HCT116 (cell line): ENCODE results near the gene CYB5A. TPM values are rescaled to one million over a fixed set of nuclear protein-coding genes. Genes with fewer than 3 reads are reported as not detected.

Source experiments
- ATAC-seq: fragments of 200-7000 bp; cut with Tn5 transposase; 2 replicates; pipeline ENCODE4 v1.9.1; 2020; ENCODE audit warnings: mild to moderate bottlenecking, moderate library complexity
- BruUV-seq: library from RNA; stranded (reverse); fragments of 400-500 nt; replicated peaks from 2 replicates; lab custom pipeline; 2021; lab: Mats Ljungman, UMichigan
- CTCF ChIA-PET: fragments of 300-600 bp; sonication (Branson Sonifier 250); formaldehyde crosslinking; loops from one replicate; lab custom pipeline; 2021; ENCODE audit warnings: antibody characterized with exemption; lab: Charles Lee
- POLR2A ChIA-PET: fragments of 300-600, 350-600 bp; sonication (Branson Sonifier 250); formaldehyde crosslinking; loops from one replicate; lab custom pipeline; 2021; ENCODE audit warnings: antibody characterized with exemption; lab: Charles Lee
- RAD21 ChIA-PET, 2 experiments: fragments of 300-600 bp; sonication (Branson Sonifier 250); formaldehyde crosslinking; loops; one replicate each; lab custom pipeline; 2023; ENCODE audit warnings: low total read pairs in 2 of 2; ENCODE audit not compliant: uncharacterized antibody in 2 of 2, unreplicated experiment in 2 of 2, low non-redundant PET in 1 of 2; lab: Charles Lee
- DNase-seq: peaks from one replicate; pipeline ENCODE4 v3.0.0-alpha.2; 2010; ENCODE audit warnings: low read depth, low spot score
- H2AFZ ChIP-seq: fragments of 200-600 bp; shearing (Covaris generic), sonication (generic); 2 replicates; pipeline ENCODE4 v1.6.1; 2017; ENCODE audit warnings: low read depth, mixed run types, mixed read lengths, antibody characterized with exemption, low read length; ENCODE audit not compliant: poor library complexity, severe bottlenecking
- H3K27ac ChIP-seq: 2 replicates; pipeline ENCODE4 v1.5.1; 2012; ENCODE audit warnings: low read depth, low read length
- H3K27me3 ChIP-seq: fragments of 200-600 bp; sonication (generic); 2 replicates; pipeline ENCODE4 v1.6.1; 2016; ENCODE audit warnings: mixed run types, low read length, mixed read lengths; ENCODE audit not compliant: insufficient read depth
- H3K36me3 ChIP-seq, 2 experiments: fragments of 200-500 bp in 1 of 2; fragments of 200-600 bp in 1 of 2; sonication (Bioruptor generic) in 1 of 2; sonication (generic) in 1 of 2; 2 replicates each; pipeline versions ENCODE4 v1.5.1 to v1.6.1; 2014 to 2016; ENCODE audit warnings: low read length in 2 of 2, inconsistent platforms in 1 of 2, mixed read lengths in 1 of 2, mixed run types in 1 of 2; ENCODE audit not compliant: insufficient read depth in 2 of 2, control insufficient read depth in 1 of 2
- H3K4me1 ChIP-seq, 2 experiments: fragments of 200-600 bp in 1 of 2; sonication (generic) in 1 of 2; 2 replicates each; pipeline versions ENCODE4 v1.5.1 to v1.6.1; 2012 to 2017; ENCODE audit warnings: low read length in 2 of 2, inconsistent platforms in 1 of 2, mild to moderate bottlenecking in 1 of 2, mixed read lengths in 1 of 2, mixed run types in 1 of 2, moderate library complexity in 1 of 2; ENCODE audit not compliant: insufficient read depth in 2 of 2, control insufficient read depth in 1 of 2
- H3K4me2 ChIP-seq: fragments of 200-600 bp; sonication (generic); 2 replicates; pipeline ENCODE4 v1.6.1; 2017; ENCODE audit warnings: mixed run types, low read length, mixed read lengths
- H3K4me3 ChIP-seq, 2 experiments: fragments of 200-600 bp in 1 of 2; sonication (generic) in 1 of 2; replicated peaks in 1 of 2; 2 replicates each; pipeline ENCODE4 v1.5.1; 2011 to 2016; ENCODE audit warnings: low read length in 2 of 2, control low read depth in 1 of 2, low read depth in 1 of 2, mild to moderate bottlenecking in 1 of 2, mixed read lengths in 1 of 2, mixed run types in 1 of 2
- H3K79me2 ChIP-seq: fragments of 200-600 bp; sonication (generic); 2 replicates; pipeline ENCODE4 v1.6.1; 2017; ENCODE audit warnings: mild to moderate bottlenecking, mixed run types, low read length, moderate library complexity, mixed read lengths; ENCODE audit not compliant: insufficient read depth
- H3K9ac ChIP-seq: fragments of 200-600 bp; sonication (generic); 2 replicates; pipeline ENCODE4 v1.6.1; 2016; ENCODE audit warnings: low read length, mixed read lengths
- H3K9me2 ChIP-seq: fragments of 200-600 bp; sonication (generic), shearing (Covaris generic); 2 replicates; pipeline ENCODE4 v1.6.1; 2017; ENCODE audit warnings: mixed run types, mild to moderate bottlenecking, moderate library complexity; ENCODE audit not compliant: insufficient read depth
- H3K9me3 ChIP-seq, 2 experiments: fragments of 200-500 bp in 1 of 2; fragments of 200-600 bp in 1 of 2; sonication (Bioruptor generic) in 1 of 2; sonication (generic) in 1 of 2; 2 replicates each; pipeline ENCODE4 v1.6.1; 2014 to 2017; ENCODE audit warnings: low read length in 2 of 2, mixed read lengths in 2 of 2, inconsistent platforms in 1 of 2, low read depth in 1 of 2, mild to moderate bottlenecking in 1 of 2, mixed run types in 1 of 2, moderate library complexity in 1 of 2; ENCODE audit not compliant: control insufficient read depth in 1 of 2, insufficient read depth in 1 of 2
- H4K20me1 ChIP-seq: fragments of 200-600 bp; sonication (generic), shearing (Covaris generic); 2 replicates; pipeline ENCODE4 v1.6.1; 2017; ENCODE audit warnings: mixed run types, mild to moderate bottlenecking, moderate library complexity; ENCODE audit not compliant: insufficient read depth
- ATF3 ChIP-seq: IDR thresholded peaks from 2 replicates; pipeline ENCODE4 v1.6.1; 2012
- CBX3 ChIP-seq: IDR thresholded peaks from 2 replicates; pipeline ENCODE4 v1.6.1; 2012; ENCODE audit warnings: low read depth
- CEBPB ChIP-seq: IDR thresholded peaks from 2 replicates; pipeline ENCODE4 v1.6.1; 2012; ENCODE audit warnings: low read depth
- CTCF ChIP-seq, 3 experiments: fragments of 200-600 bp in 1 of 3; sonication (generic) in 1 of 3; IDR thresholded peaks in 2 of 3; conservative IDR thresholded peaks in 1 of 3; 2 replicates each; pipeline ENCODE4 v1.5.1; 2012 to 2017; ENCODE audit warnings: low read depth in 2 of 3, low read length in 2 of 3, antibody characterized with exemption in 1 of 3, borderline replicate concordance in 1 of 3, control low read depth in 1 of 3, mild to moderate bottlenecking in 1 of 3, mixed read lengths in 1 of 3, mixed run types in 1 of 3, moderate library complexity in 1 of 3; ENCODE audit not compliant: insufficient read depth in 1 of 3
- EGR1 ChIP-seq: IDR thresholded peaks from 2 replicates; pipeline ENCODE4 v1.6.1; 2012; ENCODE audit warnings: low read depth
- EZH2 ChIP-seq: fragments of 200-600 bp; sonication (generic); IDR thresholded peaks from 2 replicates; pipeline ENCODE4 v1.6.1; 2017; ENCODE audit warnings: antibody characterized with exemption, mixed run types
- EZH2phosphoT487 ChIP-seq: fragments of 200-600 bp; IDR thresholded peaks from 2 replicates; pipeline ENCODE4 v1.6.1; 2018; ENCODE audit warnings: antibody characterized with exemption, borderline replicate concordance
- FOSL1 ChIP-seq: IDR thresholded peaks from 2 replicates; pipeline ENCODE4 v1.6.1; 2012; ENCODE audit warnings: low read depth
- JUND ChIP-seq: IDR thresholded peaks from 2 replicates; pipeline ENCODE4 v1.6.1; 2012
- MAX ChIP-seq: IDR thresholded peaks from 2 replicates; pipeline ENCODE4 v1.6.1; 2012
- POLR2AphosphoS5 ChIP-seq: IDR thresholded peaks from 2 replicates; pipeline ENCODE4 v1.6.1; 2011; ENCODE audit warnings: mild to moderate bottlenecking, low read depth, low read length, moderate library complexity
- SIN3A ChIP-seq: IDR thresholded peaks from 2 replicates; pipeline ENCODE4 v1.6.1; 2012; ENCODE audit warnings: low read depth
- SRF ChIP-seq: IDR thresholded peaks from 2 replicates; pipeline ENCODE4 v1.6.1; 2012; ENCODE audit warnings: low read depth
- TCF7L2 ChIP-seq: IDR thresholded peaks from 2 replicates; pipeline ENCODE4 v1.7.0; 2011; ENCODE audit warnings: borderline replicate concordance, inconsistent platforms; ENCODE audit not compliant: insufficient read depth, insufficient read length; ENCODE audit errors: extremely low read depth
- YY1 ChIP-seq: IDR thresholded peaks from 2 replicates; pipeline ENCODE4 v1.6.1; 2011; ENCODE audit warnings: low read length, low read depth, moderate library complexity, mild to moderate bottlenecking; ENCODE audit not compliant: insufficient replicate concordance; ENCODE audit errors: extremely low read depth
- ZBTB33 ChIP-seq: IDR thresholded peaks from 2 replicates; pipeline ENCODE4 v1.6.1; 2011; ENCODE audit warnings: mild to moderate bottlenecking, low read length, moderate library complexity; ENCODE audit not compliant: insufficient replicate concordance; ENCODE audit errors: extremely low read depth
- ZFX ChIP-seq: fragments of 450-650 bp; IDR thresholded peaks from 2 replicates; pipeline ENCODE4 v1.6.1; 2017
- intact Hi-C: fragments of 100-400 bp; cut with micrococcal nuclease; formaldehyde crosslinking; loops from 2 replicates; pipeline ENCODE4 v1.10.0; 2022
- total RNA-seq: library from RNA; stranded (reverse); gene quantifications from one replicate; pipeline ENCODE4 v1.2.1, GENCODE V29; 2021; ENCODE audit not compliant: unreplicated experiment

Gene CYB5A
- total RNA-seq, 1 experiment from 2014 or later = 37.7 TPM

GRCh38 chr18:74221081-74221480 lies 70.7 kb downstream of the CYB5A start (continued):
- TF ChIP-seq CTCF (IDR thresholded peaks at IDR 0.05 in 2 of 3, conservative IDR thresholded peaks at IDR 0.05 in 1 of 3; ENCODE audit: borderline replicate concordance in 1 of 3, insufficient read depth in 1 of 3, low read depth in 2 of 3, low read length in 2 of 3) (no peak), ATF3 (no peak), SRF (no peak), SIN3A (no peak), CBX3 (no peak), JUND (no peak), EZH2 (no peak), EGR1 (no peak), CEBPB (no peak)

GRCh38 chr18:74219056-74219455 lies 72.7 kb downstream of the CYB5A start:
- Histone ChIP-seq H3K4me3 (no peak overlapping the region), H3K27ac (no peak overlapping the region), H4K20me1 (no peaks in the 10 kb centered on the region), H2AFZ (no peak overlapping the region), H3K4me2 (no peak overlapping the region), H3K27me3 (no peaks in the 10 kb centered on the region), H3K4me1 (no peaks in the 10 kb centered on the region), H3K9me3 (no peaks in the 10 kb centered on the region), H3K9me2 (no peaks in the 10 kb centered on the region), H3K36me3 (no peaks in the 10 kb centered on the region), H3K9ac (no peak overlapping the region), H3K79me2 (no peaks in the 10 kb centered on the region)
- CTCF ChIA-PET = no interaction called here
- ATAC-seq (no peak), DNase-seq (no peak)
- intact Hi-C loops = no loop called here
- TF ChIP-seq TCF7L2 = no peak
- TF ChIP-seq CEBPB = no peak
- TF ChIP-seq EZH2phosphoT487 = no peak
- TF ChIP-seq POLR2AphosphoS5 = no peak
- TF ChIP-seq ZBTB33 = no peak
- TF ChIP-seq ZFX = no peak
- TF ChIP-seq ATF3 = no peak
- TF ChIP-seq YY1 = no peak
- TF ChIP-seq EGR1 = no peak
- no peak for TF ChIP-seq FOSL1
- no peak for TF ChIP-seq MAX
- no peak for TF ChIP-seq CTCF (IDR thresholded peaks at IDR 0.05 in 2 of 3, conservative IDR thresholded peaks at IDR 0.05 in 1 of 3; ENCODE audit: borderline replicate concordance in 1 of 3, insufficient read depth in 1 of 3, low read depth in 2 of 3, low read length in 2 of 3)
- no peak for TF ChIP-seq JUND
- TF ChIP-seq SRF = no peak
- RAD21 ChIA-PET = no interaction called here
- BruUV-seq = no TSS peak
- POLR2A ChIA-PET = no interaction called here
